ENCODE data around the gene THUMPD1.
"Not testable (repeated sequence)": the region's sequence is repeated elsewhere in the genome, so short reads cannot be mapped to it uniquely, and the experiment has no call there.

THUMPD1 gene

GRCh38 chr16:20747030-20747816, 5.6 kb upstream of the THUMPD1 start:
- no peak for DNase-seq

- no peak for DNase-seq
Measured at GRCh38 chr16:20746461-20746860, 4.8 kb upstream of the THUMPD1 start.

- DNase-seq, result no peak
Measured at GRCh38 chr16:20744922-20745440, 3.4 kb upstream of the THUMPD1 start.

DNA sequence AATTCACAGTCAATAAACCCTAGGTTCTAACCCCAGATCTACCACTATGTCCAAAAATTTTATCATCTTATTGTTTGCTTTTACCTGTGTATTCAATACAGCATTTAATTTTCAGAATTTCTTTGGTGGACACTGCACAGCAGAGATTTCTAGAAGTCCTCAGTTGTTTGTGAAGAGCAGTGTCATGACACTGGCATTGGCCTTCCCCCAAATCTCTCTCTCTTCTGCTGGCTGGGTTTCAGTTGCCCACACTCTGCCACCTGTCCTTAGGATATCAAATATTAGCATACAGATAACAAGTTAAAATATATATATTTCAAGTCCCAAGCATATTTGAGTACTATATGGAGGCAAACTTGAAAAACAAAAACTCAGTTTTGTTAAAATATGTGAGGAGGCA, 2.0 kb upstream of the THUMPD1 start:
- DNase-seq, result no peak

DNA sequence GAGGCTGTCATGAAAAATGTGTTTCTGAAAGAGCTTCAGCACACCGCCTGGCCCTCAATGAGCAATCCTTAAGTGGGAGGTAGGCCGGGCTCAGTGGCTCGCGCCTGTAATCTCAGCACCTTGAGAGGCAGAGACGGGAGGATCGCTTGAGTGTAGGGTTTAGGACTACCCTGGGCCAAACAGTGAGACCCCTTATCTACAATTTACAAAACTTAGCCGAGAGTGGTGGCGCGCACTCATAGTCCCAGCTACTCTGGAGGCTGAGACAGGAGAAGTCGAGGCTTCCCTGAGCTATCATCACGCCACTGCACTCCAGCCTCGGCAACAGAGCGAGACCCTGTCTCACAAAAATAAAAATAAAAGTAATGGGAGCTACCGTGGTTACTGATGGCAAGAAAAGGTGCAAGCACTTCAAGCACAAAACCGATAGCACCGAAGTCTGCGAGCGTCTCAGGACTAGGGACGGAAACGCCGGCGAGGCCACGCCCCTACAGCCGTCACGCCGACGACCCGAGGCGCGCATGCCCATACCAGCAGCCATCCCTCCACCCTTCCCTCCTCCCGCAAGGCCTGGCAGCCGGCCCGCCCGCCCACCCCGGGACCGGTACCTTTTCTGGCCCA, 607 bp downstream of the THUMPD1 start:
- DNase-seq, result peak; percentile 56

DNA sequence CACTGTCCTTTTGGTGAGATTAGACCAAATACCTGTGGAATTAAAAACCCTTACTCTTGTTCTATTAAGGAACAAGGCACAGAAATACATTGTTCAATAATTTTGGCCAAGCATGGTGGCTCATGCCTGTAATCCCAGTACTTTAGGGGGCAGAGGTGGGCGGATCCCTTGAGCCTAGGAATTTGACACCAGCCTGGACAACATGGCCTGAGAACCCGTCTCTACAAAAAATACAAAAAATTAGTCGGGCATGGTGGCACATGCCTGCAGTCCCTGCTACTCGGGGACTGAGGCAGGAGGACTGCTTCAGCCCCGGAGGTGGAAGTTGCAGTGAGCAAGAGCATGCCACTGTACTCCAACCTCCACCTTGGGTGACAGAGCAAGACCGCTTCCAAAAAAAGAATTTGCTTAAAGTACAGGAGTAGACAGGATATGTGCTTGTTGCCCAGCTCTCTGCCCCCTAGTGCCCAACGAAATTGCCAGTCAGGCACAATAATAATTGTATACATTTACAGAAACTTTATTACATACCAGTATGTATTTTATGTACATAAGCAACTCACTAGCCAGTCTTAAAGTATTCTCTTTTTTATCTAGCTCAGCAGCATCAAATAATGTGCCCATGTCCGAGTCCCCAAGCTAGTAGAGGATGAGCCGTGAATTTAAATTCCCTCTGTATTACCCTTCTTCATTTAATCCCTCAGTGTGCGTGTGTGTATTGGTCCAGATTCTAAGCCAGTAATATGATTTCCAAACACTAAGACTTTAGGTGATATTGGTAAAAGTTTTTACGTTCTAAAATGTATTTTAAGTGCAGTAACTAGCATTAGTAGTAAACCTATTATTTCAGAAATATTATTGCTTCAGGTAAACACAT, 1.4 kb downstream of the THUMPD1 start:
- DNase-seq, result no peak

GRCh38 chr16:20735490-20735889, 6.1 kb downstream of the THUMPD1 start:
- no peak for DNase-seq

DNA sequence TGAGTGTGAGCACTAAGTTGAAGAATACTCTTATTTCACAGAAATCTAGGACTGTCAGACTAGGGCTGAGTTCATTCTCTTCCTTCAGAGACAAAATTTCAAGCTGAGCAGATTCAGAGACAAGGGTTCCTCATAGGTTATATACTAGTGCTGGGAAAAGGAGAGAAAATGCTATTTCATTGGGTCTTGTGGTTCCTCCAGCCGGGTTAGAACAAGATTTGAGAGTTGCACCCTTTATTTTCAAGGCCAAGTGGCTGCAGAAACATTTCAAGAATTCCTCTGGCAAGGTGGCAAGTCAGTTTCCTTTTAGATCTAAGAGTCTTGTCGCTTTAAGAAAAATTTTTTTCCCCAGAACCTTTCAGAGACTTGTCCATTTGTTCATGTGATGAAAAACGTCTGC, 6.8 kb downstream of the THUMPD1 start:
- no peak for DNase-seq

DNA sequence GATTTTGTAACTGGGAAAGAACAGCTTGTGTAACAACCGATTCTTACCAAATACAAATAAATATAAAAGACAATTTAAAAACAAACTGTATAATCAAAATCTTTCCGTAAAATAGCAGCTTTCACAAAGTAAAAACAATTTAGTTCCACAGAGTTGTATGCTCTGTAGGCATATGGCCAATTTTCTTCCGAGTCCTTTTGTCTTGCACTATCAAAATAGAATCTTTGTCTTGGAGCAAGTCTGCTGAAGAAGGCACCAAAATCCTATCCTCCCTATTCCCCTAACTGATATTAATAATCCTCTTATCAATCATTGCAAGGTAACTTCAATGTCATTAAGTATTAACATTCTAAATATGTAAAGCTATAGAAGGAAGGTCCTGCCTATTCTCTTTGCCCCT, 7.6 kb downstream of the THUMPD1 start:
- no peak for DNase-seq

- no peak for DNase-seq
Measured at GRCh38 chr16:20729141-20729540, 12.5 kb downstream of the THUMPD1 start.

- DNase-seq, result no peak
Measured at GRCh38 chr16:20727181-20727580, 14.4 kb downstream of the THUMPD1 start.

DNA sequence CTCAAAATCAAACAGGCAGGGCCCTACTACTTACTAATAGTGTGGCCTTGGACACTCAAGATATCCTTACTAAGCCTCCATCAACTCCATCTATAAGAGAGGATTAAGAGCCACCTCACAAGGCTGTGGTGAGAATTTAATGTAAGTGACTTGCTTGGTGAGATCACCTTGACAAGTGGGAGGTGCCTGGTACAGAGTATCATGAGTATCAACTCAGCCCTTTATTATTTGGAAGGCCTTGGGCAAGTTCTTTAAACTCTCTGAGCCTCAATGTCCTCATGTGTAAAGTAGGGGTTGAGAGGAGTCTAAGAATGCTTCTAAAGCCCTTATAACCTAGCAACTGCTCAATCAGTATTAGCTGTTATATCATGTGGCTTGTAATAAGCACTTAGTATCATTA, 15.0 kb downstream of the THUMPD1 start:
- DNase-seq, result no peak

DNA sequence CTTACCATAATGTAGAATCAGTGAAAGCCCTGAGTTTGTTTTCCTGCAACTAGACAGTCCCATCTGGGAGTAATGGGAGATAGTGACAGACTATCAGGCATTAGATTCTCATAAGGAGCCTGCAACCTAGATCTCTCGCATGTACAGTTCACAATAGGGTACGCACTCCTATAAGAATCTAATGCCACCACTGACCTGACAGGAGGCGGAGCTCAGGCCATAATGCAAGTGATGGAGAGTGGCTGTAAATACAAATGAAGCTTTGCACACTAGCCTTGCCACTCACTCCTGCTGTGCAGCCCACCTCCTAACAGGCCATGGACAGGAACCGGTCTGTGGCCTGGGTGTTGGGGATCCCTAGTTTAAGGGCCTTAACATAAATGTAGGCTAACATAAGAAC, 21.4 kb downstream of the THUMPD1 start:
- DNase-seq, result no peak

DNA sequence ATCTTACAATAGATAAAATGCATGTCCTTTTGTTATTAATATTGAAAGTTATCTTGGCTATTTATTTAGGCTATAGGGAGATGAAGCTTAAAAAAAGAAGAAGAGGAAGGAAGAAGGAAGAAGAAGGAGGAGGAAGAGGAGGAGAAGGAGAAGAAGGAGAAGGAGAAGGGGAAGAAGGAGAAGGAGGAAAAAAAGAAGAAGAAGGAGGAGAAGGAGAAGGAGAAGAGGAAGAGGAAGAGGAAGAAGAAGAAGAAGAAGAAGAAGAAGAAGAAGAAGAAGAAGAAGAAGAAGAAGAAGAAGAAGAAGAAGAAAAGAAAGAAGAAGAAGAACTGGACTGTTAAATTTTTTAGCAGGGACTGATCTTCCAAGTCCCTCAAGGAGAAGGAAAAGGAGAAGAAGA, 23.9 kb downstream of the THUMPD1 start:
- DNase-seq, result not testable (repeated sequence)

- DNase-seq, result no peak
Measured at GRCh38 chr16:20711277-20711911, 30.2 kb downstream of the THUMPD1 start.

DNA sequence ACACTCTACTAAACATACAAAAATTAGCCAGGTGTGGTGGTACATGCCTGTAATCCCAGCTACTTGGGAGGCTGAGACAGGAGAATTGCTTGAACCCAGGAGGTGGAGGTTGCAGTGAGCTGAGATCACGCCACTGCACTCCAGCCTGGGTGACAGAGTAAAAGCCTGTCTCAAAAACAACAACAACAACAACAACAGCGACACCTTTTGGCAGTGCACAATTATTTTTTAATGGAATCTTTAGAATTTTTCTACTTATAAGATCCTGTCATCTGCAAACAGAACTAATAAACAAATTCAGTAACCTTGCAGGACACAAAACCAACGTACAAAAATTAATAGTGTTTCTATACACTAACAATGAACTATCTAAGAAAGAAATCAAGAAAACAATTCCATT, 33.5 kb downstream of the THUMPD1 start:
- DNase-seq, result not testable (repeated sequence)

DNA sequence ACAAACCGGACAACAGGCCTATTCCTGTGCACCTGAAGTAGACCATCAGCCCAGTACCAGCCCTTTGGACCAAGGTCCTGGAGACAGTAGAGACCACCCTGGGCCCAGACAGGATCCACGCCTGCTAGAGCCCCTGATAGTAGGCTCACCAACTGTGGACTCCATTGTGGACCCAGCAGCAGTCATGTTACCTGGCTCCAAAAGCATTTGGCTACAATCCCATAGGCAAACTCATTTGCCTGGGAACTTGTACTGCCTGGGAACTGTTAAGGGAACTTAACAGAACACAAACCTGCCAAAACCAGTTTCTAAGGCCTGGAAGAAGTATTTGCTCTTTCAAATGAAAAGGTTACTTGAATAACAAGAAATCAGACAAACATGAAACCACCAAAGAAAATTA, 34.2 kb downstream of the THUMPD1 start:
- no peak for DNase-seq

GRCh38 chr16:20705972-20706371, 35.6 kb downstream of the THUMPD1 start:
- DNase-seq, result not testable (repeated sequence)

DNA sequence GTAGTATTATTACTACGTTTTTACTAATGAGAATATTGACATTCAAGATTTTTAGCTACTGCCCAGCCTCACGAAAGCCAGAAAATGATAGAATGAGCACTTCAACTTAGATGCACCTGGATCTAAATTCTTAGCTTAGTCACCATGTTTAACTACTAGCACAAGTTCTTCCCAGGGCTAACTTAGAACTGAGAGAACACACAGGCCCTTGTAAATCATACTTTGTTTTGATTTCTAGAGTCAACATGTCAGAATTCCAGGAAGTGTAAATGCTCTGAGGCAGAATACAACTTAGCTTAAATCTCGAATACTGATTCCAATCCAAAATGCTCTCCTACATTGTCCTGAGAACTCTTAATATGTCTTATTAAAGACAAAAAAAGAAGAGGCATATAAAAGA, 37.3 kb downstream of the THUMPD1 start:
- DNase-seq, result no peak

DNA sequence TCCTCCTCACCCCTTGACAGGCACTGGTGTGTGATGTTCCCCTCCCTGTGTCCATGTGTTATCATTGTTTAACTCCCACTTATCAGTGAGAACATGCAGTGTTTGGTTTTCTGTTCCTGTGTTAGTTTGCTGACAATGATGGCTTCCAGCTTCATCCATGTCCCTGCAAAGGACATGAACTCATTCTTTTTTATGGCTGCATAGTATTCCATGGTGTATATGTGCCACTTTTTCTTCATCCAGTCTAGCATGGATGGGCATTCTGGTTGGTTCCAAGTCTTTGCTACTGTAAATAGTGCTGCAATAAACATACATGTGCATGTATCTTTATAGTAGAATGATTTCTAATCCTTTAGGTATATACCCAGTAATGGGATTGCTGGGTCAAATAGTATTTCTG, 39.9 kb downstream of the THUMPD1 start:
- DNase-seq, result not testable (repeated sequence)

DNA sequence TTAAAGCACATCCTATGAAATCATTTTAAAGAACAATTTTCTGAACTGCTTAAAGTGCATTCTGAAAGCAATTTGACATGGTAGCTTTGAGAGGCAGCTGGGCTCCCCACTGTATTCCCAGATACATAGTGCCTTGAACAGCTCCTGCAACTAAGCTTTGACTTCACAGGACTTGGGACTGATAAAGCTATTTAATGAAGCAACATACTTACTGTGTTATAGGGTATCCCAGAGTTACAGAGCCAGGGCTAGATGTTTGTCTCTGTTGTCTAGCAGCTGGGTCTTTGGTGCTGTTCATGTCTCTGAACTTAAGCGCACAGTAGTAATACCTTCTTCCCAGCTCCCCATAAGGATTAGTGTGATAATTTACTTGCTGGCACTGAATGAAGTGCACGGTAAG, 45.0 kb downstream of the THUMPD1 start:
- DNase-seq, result no peak

- no peak for DNase-seq
Measured at GRCh38 chr16:20695024-20695423, 46.6 kb downstream of the THUMPD1 start.

GRCh38 chr16:20694096-20694495, 47.5 kb downstream of the THUMPD1 start:
- DNase-seq, result not testable (repeated sequence)
